K562 (cell line): Measurements from ENCODE around the gene STAB2.

Experiments used
- BHLHE40 ChIP-seq: IDR thresholded peaks from 2 replicates; pipeline ENCODE4 v1.6.1; 2011; ENCODE audit warnings: low read length, improper control_type of control experiment
- CTCF ChIP-seq, 3 experiments: IDR thresholded peaks in 2 of 3; conservative IDR thresholded peaks in 1 of 3; 2 replicates each; pipeline ENCODE4 v1.5.1; 2011 to 2012; ENCODE audit warnings: low read length in 3 of 3, mild to moderate bottlenecking in 3 of 3, control low read depth in 2 of 3, improper control_type of control experiment in 1 of 3, inconsistent platforms in 1 of 3, low read depth in 1 of 3, mixed read lengths in 1 of 3, moderate library complexity in 1 of 3; ENCODE audit not compliant: insufficient read depth in 2 of 3
- HCFC1 ChIP-seq: IDR thresholded peaks from 2 replicates; pipeline ENCODE4 v1.6.1; 2012; ENCODE audit warnings: low read depth, low read length, improper control_type of control experiment
- HNRNPL ChIP-seq: fragments of 200-400 bp; formaldehyde crosslinking; IDR thresholded peaks from 2 replicates; pipeline ENCODE4 v1.6.1; 2017; ENCODE audit warnings: low read depth, mild to moderate bottlenecking, low read length
- KLF16 ChIP-seq: IDR thresholded peaks from 2 replicates; pipeline ENCODE4 v1.6.1; 2016; ENCODE audit warnings: antibody characterized with exemption
- MXD1 ChIP-seq: fragments of 250-450 bp; sonication (Bioruptor Pico); IDR thresholded peaks from 2 replicates; pipeline ENCODE4 v1.8.0; 2021; ENCODE audit warnings: borderline replicate concordance, mild to moderate bottlenecking, moderate library complexity; ENCODE audit not compliant: poor library complexity, severe bottlenecking
- POLR2A ChIP-seq: fragments of 450-650 bp; conservative IDR thresholded peaks from 2 replicates; pipeline ENCODE4 v1.6.1; 2016
- SMARCC2 ChIP-seq: fragments of 450-650 bp; IDR thresholded peaks from 2 replicates; pipeline ENCODE4 v1.6.1; 2017; ENCODE audit warnings: antibody characterized with exemption, moderate library complexity, mild to moderate bottlenecking, low read depth
- SP1 ChIP-seq: sonication (generic); formaldehyde crosslinking; IDR thresholded peaks from 2 replicates; pipeline ENCODE4 v1.8.1; 2022; ENCODE audit warnings: mild to moderate bottlenecking, missing genetic modification reagents
- USF2 ChIP-seq: sonication (generic); formaldehyde crosslinking; IDR thresholded peaks from 2 replicates; pipeline ENCODE4 v1.5.0; 2020; ENCODE audit warnings: missing genetic modification reagents

GRCh38 chr12:103546959-103547358 lies 40.1 kb upstream of the STAB2 start:
- TF ChIP-seq KLF16 (no peak), POLR2A (no peak), USF2 (no peak), CTCF (IDR thresholded peaks at IDR 0.05 in 2 of 3, conservative IDR thresholded peaks at IDR 0.05 in 1 of 3; ENCODE audit: insufficient read depth in 2 of 3, low read depth in 1 of 3, low read length in 3 of 3) (no peak), HNRNPL (no peak), HCFC1 (no peak), BHLHE40 (no peak), MXD1 (CRISPR knock-in tag) (no peak), SMARCC2 (no peak), SP1 (CRISPR knock-in tag) (no peak)
